Smooth muscle cell (in vitro differentiated cells): ENCODE measurements around the gene SPTBN1. TPM values are rescaled to one million over a fixed set of nuclear protein-coding genes. Genes with fewer than 3 reads are reported as not detected.
A peak's percentile ranks its signal among the peaks of the same experiment; 100 is the strongest.

Experiments used
- DNase-seq: peaks from one replicate; lab custom pipeline; 2025; ENCODE audit not compliant: unreplicated experiment; lab: John Stamatoyannopoulos, UW
- H2AFZ ChIP-seq: fragments of 200-600 bp; sonication (generic); 2 replicates; pipeline ENCODE4 v1.6.0; 2016; ENCODE audit warnings: antibody characterized with exemption, low read depth, mild to moderate bottlenecking
- H3F3A ChIP-seq: fragments of 200-600 bp; sonication (generic); 2 replicates; pipeline ENCODE4 v1.6.0; 2017; ENCODE audit warnings: antibody characterized with exemption, low read depth
- H3K27ac ChIP-seq: fragments of 200-600 bp; sonication (generic); 2 replicates; pipeline ENCODE4 v1.5.1; 2016; ENCODE audit warnings: low read depth, mild to moderate bottlenecking
- H3K27me3 ChIP-seq: fragments of 200-600 bp; sonication (generic); 2 replicates; pipeline ENCODE4 v1.6.1; 2016; ENCODE audit warnings: low read depth, mild to moderate bottlenecking
- H3K36me3 ChIP-seq: fragments of 200-600 bp; sonication (generic); 2 replicates; pipeline ENCODE4 v1.5.1; 2016; ENCODE audit warnings: low read depth
- H3K4me1 ChIP-seq: fragments of 200-600 bp; sonication (generic); 2 replicates; pipeline ENCODE4 v1.5.1; 2016; ENCODE audit warnings: low read depth
- H3K4me2 ChIP-seq: fragments of 200-600 bp; sonication (generic); 2 replicates; pipeline ENCODE4 v1.6.0; 2016; ENCODE audit warnings: mild to moderate bottlenecking
- H3K4me3 ChIP-seq: fragments of 200-600 bp; sonication (generic); 2 replicates; pipeline ENCODE4 v1.5.1; 2016; ENCODE audit warnings: mild to moderate bottlenecking
- H3K79me2 ChIP-seq: fragments of 200-600 bp; sonication (generic); 2 replicates; pipeline ENCODE4 v1.6.0; 2016; ENCODE audit warnings: low read depth, mild to moderate bottlenecking
- H3K9ac ChIP-seq: fragments of 200-600 bp; sonication (generic); 2 replicates; pipeline ENCODE4 v1.6.0; 2016; ENCODE audit warnings: low read depth
- H3K9me3 ChIP-seq: fragments of 200-600 bp; sonication (generic); replicated peaks from 2 replicates; pipeline ENCODE4 v1.5.1; 2016; ENCODE audit warnings: low read depth
- H4K20me1 ChIP-seq: fragments of 200-600 bp; sonication (generic); 2 replicates; pipeline ENCODE4 v1.6.0; 2016; ENCODE audit warnings: low read depth
- CTCF ChIP-seq: fragments of 200-600 bp; sonication (generic); IDR thresholded peaks from 2 replicates; pipeline ENCODE4 v1.5.1; 2017; ENCODE audit warnings: borderline replicate concordance, mild to moderate bottlenecking, antibody characterized with exemption; ENCODE audit not compliant: insufficient read depth, poor library complexity, severe bottlenecking
- WGBS: methylation state at CpG from one replicate; pipeline ENCODE4 v1.1.7; 2016; ENCODE audit warnings: low lambda C conversion rate; 5-methylcytosine and 5-hydroxymethylcytosine counted together
- polyA plus RNA-seq: library from polyadenylated mRNA; unstranded; fragments of >200 nt; fragmentation: Nextera tagmentation; extraction: Ambion mirVana; gene quantifications from 2 replicates; pipeline ENCODE4 v1.2.1, GENCODE V29; 2016
- total RNA-seq: library from RNA; depleted of rRNA; stranded (reverse); fragments of >200 nt; gene quantifications from 2 replicates; pipeline ENCODE4 v1.2.3, GENCODE V29; 2014

SPTBN1 gene
- total and polyA plus RNA-seq, 2 experiments from 2014 or later, result 78.7 to 186 TPM

GRCh38 chr2:54549917-54550518, 93.9 kb downstream of the SPTBN1 start:
- Histone ChIP-seq H3K4me3 (no peak overlapping the region), H3K9ac (no peak overlapping the region), H2AFZ (no peak overlapping the region), H3K9me3 (no peaks in the 10 kb centered on the region), H3K4me1 (no peaks in the 10 kb centered on the region), H3K27ac (no peak overlapping the region), H3K4me2 (no peak overlapping the region), H3F3A (peaks cover 13% of the 10 kb centered on the region), H3K27me3 (no peaks in the 10 kb centered on the region), H3K79me2 (peaks cover 97% of the 10 kb centered on the region), H4K20me1 (peaks cover 97% of the 10 kb centered on the region), H3K36me3 (peaks cover 3% of the 10 kb centered on the region)
- WGBS, result 62% methylated on average over 4 of the region's 4 CpGs
- DNase-seq, result no peak
- no peak for TF ChIP-seq CTCF

- Histone ChIP-seq H3F3A (peaks cover 13% of the 10 kb centered on the region), H3K9me3 (no peaks in the 10 kb centered on the region), H3K27me3 (no peaks in the 10 kb centered on the region), H3K4me2 (no peak overlapping the region), H3K27ac (peak overlapping the region; percentile 42), H3K9ac (no peak overlapping the region), H2AFZ (no peak overlapping the region), H4K20me1 (peaks cover 97% of the 10 kb centered on the region), H3K79me2 (peaks cover 96% of the 10 kb centered on the region), H3K36me3 (peaks cover 3% of the 10 kb centered on the region), H3K4me1 (no peaks in the 10 kb centered on the region), H3K4me3 (no peak overlapping the region)
- DNase-seq, result no peak
- TF ChIP-seq CTCF, result no peak
- 70% methylated on average over 3 of the region's 3 CpGs for WGBS
These were observed 94.4 kb downstream of the SPTBN1 start for GRCh38 chr2:54550547-54550946.

GRCh38 chr2:54551123-54551756, 95.1 kb downstream of the SPTBN1 start:
- 54% methylated on average over 4 of the region's 4 CpGs for WGBS
- TF ChIP-seq CTCF, result no peak
- peak overlapping the region; percentile 42 for H3K27ac ChIP-seq
- H2AFZ ChIP-seq, result no peak overlapping the region
- H4K20me1 ChIP-seq, result peaks cover 97% of the 10 kb centered on the region
- H3K79me2 ChIP-seq, result peaks cover 96% of the 10 kb centered on the region
- no peak for DNase-seq
- no peaks in the 10 kb centered on the region for H3K4me1 ChIP-seq
- H3K4me3 ChIP-seq, result no peak overlapping the region
- H3F3A ChIP-seq, result peaks cover 13% of the 10 kb centered on the region
- H3K9me3 ChIP-seq, result no peaks in the 10 kb centered on the region
- H3K9ac ChIP-seq, result no peak overlapping the region
- H3K4me2 ChIP-seq, result no peak overlapping the region
- H3K27me3 ChIP-seq, result no peaks in the 10 kb centered on the region
- peaks cover 3% of the 10 kb centered on the region for H3K36me3 ChIP-seq

- H3K9ac ChIP-seq, result no peak overlapping the region
- H3K4me1 ChIP-seq, result peaks cover 8% of the 10 kb centered on the region
- peaks cover 97% of the 10 kb centered on the region for H3K79me2 ChIP-seq
These were observed 96.9 kb downstream of the SPTBN1 start for GRCh38 chr2:54553075-54553474.

More at GRCh38 chr2:54553075-54553474, 96.9 kb downstream of the SPTBN1 start:
- WGBS, result 60% methylated on average over 2 of the region's 2 CpGs
- Histone ChIP-seq H3K4me2 (no peak overlapping the region), H2AFZ (no peak overlapping the region), H4K20me1 (peaks cover 99% of the 10 kb centered on the region), H3K4me3 (no peak overlapping the region), H3K27ac (no peak overlapping the region), H3F3A (peaks cover 24% of the 10 kb centered on the region), H3K36me3 (no peaks in the 10 kb centered on the region), H3K27me3 (no peaks in the 10 kb centered on the region), H3K9me3 (no peaks in the 10 kb centered on the region)
- no peak for TF ChIP-seq CTCF
- DNase-seq, result no peak
